Measurements from ENCODE around the gene GNAQ.

GNAQ gene

GRCh38 chr9:77851882-77852595 is 179.6 kb downstream of the GNAQ start:
- H3K4me3 ChIP-seq (ENCODE audit: low read length), result no peak overlapping the region
- TF ChIP-seq CTCF (conservative IDR thresholded peaks at IDR 0.05; ENCODE audit: low read depth, low read length), result no peak
- DNase-seq (ENCODE audit: low read depth), result no peak

DNA sequence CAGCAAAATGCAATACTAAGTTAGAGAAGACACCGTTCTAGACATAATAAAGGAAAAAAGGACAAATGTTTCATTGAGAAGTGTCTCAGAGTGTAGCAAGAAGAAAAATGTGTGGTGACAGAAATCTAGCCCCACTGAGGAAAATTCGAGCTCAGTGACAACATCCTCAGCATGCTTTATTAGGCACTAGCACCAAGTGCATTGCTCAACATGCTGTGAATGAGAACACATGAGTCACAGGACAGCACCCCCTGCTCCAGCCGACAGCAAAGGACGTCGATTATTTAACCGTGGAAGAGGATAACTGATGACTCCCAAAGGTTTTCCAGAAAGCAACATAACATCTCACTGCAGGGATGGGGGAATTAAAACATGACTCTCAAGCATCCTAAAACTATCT is 182.7 kb downstream of the GNAQ start:
- TF ChIP-seq CTCF (conservative IDR thresholded peaks at IDR 0.05; ENCODE audit: low read depth, low read length), result no peak
- H3K4me3 ChIP-seq (ENCODE audit: low read length), result no peak overlapping the region
- no peak for DNase-seq (ENCODE audit: low read depth)

DNA sequence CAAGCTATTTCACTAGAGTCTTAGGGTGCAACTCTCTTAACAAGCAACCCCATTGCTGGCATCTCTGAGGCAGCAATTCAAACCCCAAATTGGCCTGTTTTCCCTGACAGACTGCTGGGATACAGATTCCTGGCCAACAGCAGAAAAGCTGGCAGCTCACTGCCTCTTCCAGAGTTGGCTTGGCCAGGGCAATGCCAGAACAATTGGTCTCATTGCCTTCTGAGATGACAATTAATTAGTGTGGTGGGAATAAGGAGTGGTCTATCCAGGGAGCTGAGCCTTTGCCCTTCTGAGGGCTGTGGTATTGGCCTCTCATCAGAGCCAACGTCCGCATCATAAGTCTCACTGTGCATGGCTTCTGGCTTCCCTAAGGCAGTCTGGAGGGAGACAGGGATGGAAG is 183.2 kb downstream of the GNAQ start:
- TF ChIP-seq CTCF (conservative IDR thresholded peaks at IDR 0.05; ENCODE audit: low read depth, low read length), result no peak
- DNase-seq (ENCODE audit: low read depth), result no peak
- H3K4me3 ChIP-seq (ENCODE audit: low read length), result no peak overlapping the region

GRCh38 chr9:77847626-77848025 is 184.0 kb downstream of the GNAQ start:
- H3K4me3 ChIP-seq (ENCODE audit: low read length), result no peak overlapping the region
- no peak for TF ChIP-seq CTCF (conservative IDR thresholded peaks at IDR 0.05; ENCODE audit: low read depth, low read length)
- DNase-seq (ENCODE audit: low read depth), result no peak

DNA sequence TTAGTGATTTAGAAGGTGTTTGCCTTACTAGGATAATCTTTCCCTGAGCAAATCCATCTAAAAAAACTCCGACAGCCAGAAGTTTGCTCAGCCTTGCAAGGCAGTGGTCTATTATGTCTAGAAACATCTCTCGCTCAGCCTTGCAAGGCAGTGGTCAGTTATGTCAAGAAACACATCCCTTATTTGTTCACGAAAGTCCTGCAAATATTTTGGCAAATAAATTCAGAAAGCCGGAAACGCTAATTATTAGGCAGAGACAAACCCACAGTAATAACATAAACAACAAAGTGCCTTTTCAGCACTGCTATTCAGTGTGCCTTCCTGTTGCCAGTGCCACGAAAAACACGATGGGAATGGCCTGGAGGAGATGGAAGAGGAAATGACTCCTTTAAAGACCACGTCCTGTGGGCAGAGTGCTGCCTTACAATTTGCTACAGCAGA is 184.5 kb downstream of the GNAQ start:
- TF ChIP-seq CTCF (conservative IDR thresholded peaks at IDR 0.05; ENCODE audit: low read depth, low read length), result no peak
- no peak overlapping the region for H3K4me3 ChIP-seq (ENCODE audit: low read length)
- DNase-seq (ENCODE audit: low read depth), result no peak

DNA sequence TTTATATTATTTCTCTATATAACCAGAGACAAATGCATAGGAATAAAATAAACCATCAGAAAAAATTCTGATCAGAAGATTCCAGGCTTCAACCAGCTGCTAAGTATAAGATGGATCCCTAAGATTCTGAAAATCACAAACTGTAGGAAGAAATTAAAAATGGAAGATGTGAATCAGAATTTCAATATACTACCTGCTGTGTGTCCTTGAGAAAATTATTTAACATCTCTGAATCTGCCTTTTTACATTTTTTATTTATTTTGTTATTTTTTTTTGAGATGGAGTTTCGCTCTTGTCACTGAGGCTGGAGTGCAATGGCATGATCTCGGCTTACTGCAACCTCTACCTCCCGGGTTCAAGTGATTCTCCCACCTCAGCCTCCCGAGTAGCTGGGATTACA is 187.2 kb downstream of the GNAQ start:
- TF ChIP-seq CTCF (conservative IDR thresholded peaks at IDR 0.05; ENCODE audit: low read depth, low read length), result no peak
- H3K4me3 ChIP-seq (ENCODE audit: low read length), result no peak overlapping the region
- DNase-seq (ENCODE audit: low read depth), result no peak

DNA sequence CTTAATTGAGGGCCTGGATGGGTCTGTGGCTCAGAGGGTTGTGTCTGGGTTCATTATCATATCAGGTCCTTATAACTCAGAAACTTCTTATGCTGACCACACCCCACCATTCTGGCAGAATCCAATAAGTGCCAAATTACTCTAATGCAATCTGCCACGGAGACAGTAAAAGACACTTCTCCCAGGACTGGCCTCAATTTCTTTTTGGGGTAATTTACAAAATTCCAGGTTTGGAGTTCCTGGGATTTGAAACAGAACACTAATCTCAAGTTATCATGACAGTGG is 187.8 kb downstream of the GNAQ start:
- no peak for DNase-seq (ENCODE audit: low read depth)

More for the DNA sequence above, 187.8 kb downstream of the GNAQ start:
- no peak for TF ChIP-seq CTCF (conservative IDR thresholded peaks at IDR 0.05; ENCODE audit: low read depth, low read length)
- no peak overlapping the region for H3K4me3 ChIP-seq (ENCODE audit: low read length)
